HG03045 (cell line): ENCODE measurements around the gene ABCG8.
"Not testable (repeated sequence)": the region's sequence is repeated elsewhere in the genome, so short reads cannot be mapped to it uniquely, and the experiment has no call there.

Experiments used
- ATAC-seq: cut with Tn5 transposase; IDR thresholded peaks from one replicate; pipeline ENCODE4 v1.9.1; 2021; ENCODE audit warnings: mild to moderate bottlenecking, moderate library complexity; ENCODE audit not compliant: unreplicated experiment

Gene ABCG8

GRCh38 chr2:43906448-43907109 is 67.8 kb downstream of the ABCG8 start:
- ATAC-seq = no peak

DNA sequence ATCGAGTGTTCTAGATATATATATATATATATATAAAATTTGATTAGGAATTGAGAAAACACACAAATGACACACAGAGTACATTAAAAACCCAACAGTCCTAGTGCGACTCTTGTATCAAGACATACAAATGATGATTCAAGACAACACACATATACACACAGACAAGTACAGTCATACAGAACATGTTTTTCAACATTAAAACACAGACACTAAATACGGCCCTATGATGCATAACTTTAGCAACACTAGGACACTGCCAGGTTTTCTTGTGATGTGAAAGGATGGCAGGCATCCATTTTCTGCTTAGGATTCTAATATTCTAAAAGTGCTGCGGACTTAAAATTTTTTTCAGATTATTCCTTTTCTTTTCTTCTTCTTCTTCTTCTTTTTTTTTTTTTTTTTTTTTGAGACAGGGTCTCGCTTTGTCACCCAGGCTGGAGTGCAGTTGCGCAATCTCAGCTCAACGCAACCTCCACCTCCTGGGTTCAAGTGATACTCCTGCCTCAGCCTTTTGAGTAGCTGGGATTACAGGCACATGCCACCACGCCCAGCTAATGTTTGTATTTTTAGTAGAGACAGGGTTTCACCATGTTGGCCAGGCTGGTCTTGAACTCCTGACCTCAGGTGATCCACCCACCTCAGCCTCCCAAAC is 72.5 kb downstream of the ABCG8 start:
- ATAC-seq = not testable (repeated sequence)

- ATAC-seq = no peak
Measured at GRCh38 chr2:43924463-43924862, 85.7 kb downstream of the ABCG8 start.

GRCh38 chr2:43925431-43925830 is 86.7 kb downstream of the ABCG8 start:
- ATAC-seq = no peak

- no peak for ATAC-seq
Measured at GRCh38 chr2:43927442-43927841, 88.7 kb downstream of the ABCG8 start.

- no peak for ATAC-seq
Measured at GRCh38 chr2:43931293-43931692, 92.5 kb downstream of the ABCG8 start.
